ENCODE data around the gene MTX3. TPM values are rescaled to one million over a fixed set of nuclear protein-coding genes. Genes with fewer than 3 reads are reported as not detected.

MTX3 gene
- total and polyA plus RNA-seq, 10 of the 15 experiments (the other 5 are each of a cell fraction or from before 2014, with no cell fraction given) = 1.8 to 18.9 (median 9.3) TPM

- no peaks in the 10 kb centered on the region for H3K36me3 ChIP-seq (ENCODE audit: control insufficient read depth in 2 of 2, insufficient read depth in 2 of 2, low read length in 1 of 2)
- no peaks in the 10 kb centered on the region for H4K20me1 ChIP-seq (ENCODE audit: control insufficient read depth, insufficient read depth)
- ChIA-PET RAD21 (ENCODE audit: unreplicated experiment) (no interaction called here), CTCF (no interaction called here), SMC1A (ENCODE audit: uncharacterized antibody, unreplicated experiment) (no interaction called here), POLR2A (no interaction called here)
- in situ Hi-C loops (cut with MboI) = no loop called here
- H3K4me1 ChIP-seq (ENCODE audit: control insufficient read depth, insufficient read depth, low read length) = no peaks in the 10 kb centered on the region
- no peak overlapping the region for H3K27ac ChIP-seq (ENCODE audit: control insufficient read depth, insufficient read depth)
- H3K27me3 ChIP-seq (replicated peaks in 1 of 2; ENCODE audit: control insufficient read depth in 2 of 2, insufficient read depth in 2 of 2, low read length in 1 of 2) = peaks cover 0 to 4% of the 10 kb centered on the region in 2 experiments; a peak in 1 of 4 replicates
- intact Hi-C loops (cut with micrococcal nuclease; ENCODE audit: unreplicated experiment) = no loop called here
- H3K9ac ChIP-seq (ENCODE audit: control insufficient read depth, insufficient read depth, low read length) = no peak overlapping the region
- DNase-seq (ENCODE audit: low read depth, low spot score) (no peak), FAIRE-seq (no peak), ATAC-seq (no peak)
- WGBS (ENCODE audit: insufficient coverage, insufficient replicate concordance, low lambda C conversion rate, missing lambda C conversion rate) = 80% methylated on average over 5 of the region's 5 CpGs
- H3K9me3 ChIP-seq (replicated peaks; ENCODE audit: control insufficient read depth, insufficient read depth, low read length) = no peaks in the 10 kb centered on the region
- H2AFZ ChIP-seq (ENCODE audit: control insufficient read depth, low read depth, low read length) = no peak overlapping the region
- H3K4me3 ChIP-seq = no peak overlapping the region
- TF ChIP-seq ZBED1 (IDR thresholded peaks at IDR 0.05; ENCODE audit: borderline replicate concordance) (no peak), SUZ12 (IDR thresholded peaks at IDR 0.05; ENCODE audit: unreplicated experiment) (no peak), ZNF207 (IDR thresholded peaks at IDR 0.05; ENCODE audit: borderline replicate concordance) (no peak), ZNF687 (IDR thresholded peaks at IDR 0.05) (no peak), NR2C2 (IDR thresholded peaks at IDR 0.05; ENCODE audit: borderline replicate concordance, control insufficient read depth, insufficient read length, low read depth) (no peak), SMAD1 (IDR thresholded peaks at IDR 0.05; ENCODE audit: low read depth, partially characterized antibody) (no peak), JUNB (IDR thresholded peaks at IDR 0.05) (no peak), SKIL (IDR thresholded peaks at IDR 0.05; ENCODE audit: low read depth, poor library complexity, severe bottlenecking) (no peak), MXI1 (IDR thresholded peaks at IDR 0.05; ENCODE audit: low read depth, low read length) (no peak), CREM (IDR thresholded peaks at IDR 0.05; ENCODE audit: low read depth) (no peak), IRF4 (IDR thresholded peaks at IDR 0.05; ENCODE audit: low read depth, low read length) (no peak), EED (IDR thresholded peaks at IDR 0.05; ENCODE audit: low read depth) (no peak)
- no TSS peak for BruUV-seq (replicated peaks)
- no peaks in the 10 kb centered on the region for H3K79me2 ChIP-seq (ENCODE audit: control insufficient read depth, insufficient read depth, low read length)
- no peak overlapping the region for H3K4me2 ChIP-seq (ENCODE audit: control insufficient read depth, insufficient read depth)
Measured at GRCh38 chr5:79966448-79966847, 24.6 kb downstream of the MTX3 start.

Measured in GM12878 (cell line).